Endothelial cell of umbilical vein (primary cell): Measurements from ENCODE around the gene ATP8B3.

Experiments
- EZH2 ChIP-seq: IDR thresholded peaks from 2 replicates; pipeline ENCODE4 v1.6.1; 2012; ENCODE audit warnings: borderline replicate concordance, low read depth, mild to moderate bottlenecking, moderate library complexity, low read length, inconsistent platforms; ENCODE audit not compliant: severe bottlenecking
- POLR2AphosphoS5 ChIP-seq: IDR thresholded peaks from 2 replicates; pipeline ENCODE4 v1.6.1; 2012; ENCODE audit warnings: low read depth, mild to moderate bottlenecking, control low read depth, low read length, moderate library complexity; ENCODE audit not compliant: insufficient read depth

GRCh38 chr19:1855040-1855827, 43.2 kb upstream of the ATP8B3 start:
- peak; percentile 69 for TF ChIP-seq POLR2AphosphoS5
- TF ChIP-seq EZH2, result no peak
